GM21367 (cell line): ENCODE data around the gene KPNA3.
A peak's percentile ranks its signal among the peaks of the same experiment; 100 is the strongest.
"Not testable (repeated sequence)": the region's sequence is repeated elsewhere in the genome, so short reads cannot be mapped to it uniquely, and the experiment has no call there.

ENCODE experiments used
- ATAC-seq: cut with Tn5 transposase; IDR thresholded peaks from one replicate; pipeline ENCODE4 v1.9.1; 2021; ENCODE audit not compliant: unreplicated experiment

KPNA3 gene

GRCh38 chr13:49810567-49811526, 18.4 kb upstream of the KPNA3 start:
- no peak for ATAC-seq

- ATAC-seq, result no peak
These were observed 15.2 kb upstream of the KPNA3 start for GRCh38 chr13:49807681-49808080.

GRCh38 chr13:49806126-49806536, 13.6 kb upstream of the KPNA3 start:
- ATAC-seq, result no peak

GRCh38 chr13:49803047-49803446, 10.6 kb upstream of the KPNA3 start:
- not testable (repeated sequence) for ATAC-seq

GRCh38 chr13:49802426-49802825, 9.9 kb upstream of the KPNA3 start:
- ATAC-seq, result no peak

GRCh38 chr13:49791711-49792549, 552 bp downstream of the KPNA3 start:
- ATAC-seq, result peak; percentile 13

- ATAC-seq, result no peak
These were observed 1.2 kb downstream of the KPNA3 start for GRCh38 chr13:49791315-49791710.

- no peak for ATAC-seq
These were observed 2.5 kb downstream of the KPNA3 start for GRCh38 chr13:49789968-49790367.

- no peak for ATAC-seq
These were observed 6.0 kb downstream of the KPNA3 start for GRCh38 chr13:49786401-49787008.

GRCh38 chr13:49784886-49785570, 7.5 kb downstream of the KPNA3 start:
- no peak for ATAC-seq

GRCh38 chr13:49783865-49784264, 8.6 kb downstream of the KPNA3 start:
- no peak for ATAC-seq

GRCh38 chr13:49782784-49783183, 9.7 kb downstream of the KPNA3 start:
- no peak for ATAC-seq

GRCh38 chr13:49781806-49782205, 10.7 kb downstream of the KPNA3 start:
- no peak for ATAC-seq

- no peak for ATAC-seq
These were observed 12.8 kb downstream of the KPNA3 start for GRCh38 chr13:49779721-49780120.

GRCh38 chr13:49777746-49778614, 14.5 kb downstream of the KPNA3 start:
- no peak for ATAC-seq

- no peak for ATAC-seq
These were observed 15.6 kb downstream of the KPNA3 start for GRCh38 chr13:49776871-49777270.

- ATAC-seq, result no peak
These were observed 18.0 kb downstream of the KPNA3 start for GRCh38 chr13:49774376-49775005.

GRCh38 chr13:49772828-49773227, 19.7 kb downstream of the KPNA3 start:
- ATAC-seq, result no peak

- not testable (repeated sequence) for ATAC-seq
These were observed 30.7 kb downstream of the KPNA3 start for GRCh38 chr13:49761811-49762210.
